Stimulated activated naive B cell treated with anti-CD40 and anti-IgM and Interleukin-4, amounts not matched to agents 10 μg/mL and 1 μg/mL and 100 μg/mL, for 72 hours (primary cell): Measurements from ENCODE around the gene PDE12.

ENCODE experiments used
- ATAC-seq, 2 donors: fragments of 150-1000 bp; cut with Tn5 transposase; replicated peaks; 2 replicates each; pipeline ENCODE4 v1.10.0; 2021; ENCODE audit warnings: moderate library complexity in 1 of 2
- DNase-seq: peaks from one replicate; pipeline ENCODE4 v3.0.0; 2021
- H3K27ac Mint-ChIP-seq: one replicate; pipeline ENCODE4 v1.8.0; 2022; ENCODE audit warnings: mild to moderate bottlenecking, mixed read lengths
- H3K27me3 Mint-ChIP-seq, 2 donors: one replicate each; pipeline ENCODE4 v1.8.0; 2022; ENCODE audit warnings: mixed read lengths in 2 of 2
- H3K36me3 Mint-ChIP-seq, 2 donors: one replicate each; pipeline ENCODE4 v1.8.0; 2022; ENCODE audit warnings: mixed read lengths in 2 of 2, mild to moderate bottlenecking in 1 of 2
- H3K4me1 Mint-ChIP-seq, 2 donors: one replicate each; pipeline ENCODE4 v1.8.0; 2022; ENCODE audit warnings: mixed read lengths in 2 of 2, mild to moderate bottlenecking in 1 of 2
- H3K4me3 Mint-ChIP-seq, 2 donors: one replicate each; pipeline ENCODE4 v1.8.0; 2022; ENCODE audit warnings: mild to moderate bottlenecking in 2 of 2, mixed read lengths in 2 of 2, moderate library complexity in 1 of 2
- H3K9me3 Mint-ChIP-seq, 2 donors: one replicate each; pipeline ENCODE4 v1.8.0; 2022; ENCODE audit warnings: mixed read lengths in 2 of 2, mild to moderate bottlenecking in 1 of 2

PDE12 gene

GRCh38 chr3:57555738-57556458 is at the start of gene PDE12:
Gene PDE12 (plus strand): TSS chr3:57556274. CDS start chr3:57556380, 106 bp downstream.
- DNase-seq (peak; percentile 85), ATAC-seq (peak; percentile 90 to 91)
- Mint-ChIP-seq H3K27me3 (no peaks in the 10 kb centered on the region), H3K9me3 (no peaks in the 10 kb centered on the region), H3K4me3 (peak within 1 kb of the TSS; percentile 84 to 95), H3K4me1 (peaks cover 14 to 15% of the 10 kb centered on the region in 2 donors), H3K27ac (peak within 1 kb of the TSS; percentile 100), H3K36me3 (peaks cover 9 to 25% of the 10 kb centered on the region in 2 donors)

GRCh38 chr3:57512166-57512565 is 43.9 kb upstream of the PDE12 start:
- no peaks in the 10 kb centered on the region for H3K4me1 Mint-ChIP-seq
- no peaks in the 10 kb centered on the region for H3K9me3 Mint-ChIP-seq
- ATAC-seq, result no peak
- no peak for DNase-seq
- no peak overlapping the region for H3K4me3 Mint-ChIP-seq
- no peaks in the 10 kb centered on the region for H3K27me3 Mint-ChIP-seq
- H3K27ac Mint-ChIP-seq, result no peak overlapping the region
- H3K36me3 Mint-ChIP-seq, result no peaks in the 10 kb centered on the region

DNA sequence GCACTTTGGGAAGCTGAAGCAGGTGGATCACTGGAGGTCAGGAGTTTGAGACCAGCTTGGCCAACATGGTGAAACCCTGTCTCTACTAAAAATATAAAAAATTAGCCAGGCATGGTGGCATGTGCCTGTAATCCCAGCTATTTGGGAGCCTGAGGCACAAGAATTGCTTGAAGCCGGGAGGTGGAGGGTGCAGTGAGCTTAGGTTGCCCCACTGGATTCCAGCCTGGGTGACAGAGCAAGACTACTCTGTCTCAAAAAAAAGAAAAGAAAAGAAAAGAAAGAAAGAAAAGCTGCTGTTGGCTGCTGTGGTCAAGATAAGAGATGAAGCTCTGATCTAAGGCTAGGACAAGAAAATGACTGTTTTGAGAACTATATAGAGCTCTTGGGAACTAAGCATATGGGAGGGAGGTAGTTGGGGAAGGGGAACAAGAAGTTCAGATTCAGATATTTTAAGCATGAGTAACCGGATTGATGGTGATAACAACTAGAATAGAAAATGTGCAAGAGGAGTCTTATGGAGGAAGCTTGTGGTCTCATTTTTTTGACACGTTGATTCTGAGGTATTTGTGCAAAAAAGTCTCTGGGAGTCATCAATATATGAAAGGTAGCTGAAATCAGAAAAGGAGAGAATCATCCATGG is 37.7 kb upstream of the PDE12 start:
- DNase-seq (no peak), ATAC-seq (no peak)
- Mint-ChIP-seq H3K36me3 (no peaks in the 10 kb centered on the region), H3K4me3 (no peak overlapping the region), H3K27ac (no peak overlapping the region), H3K9me3 (no peaks in the 10 kb centered on the region), H3K4me1 (peaks cover 3 to 7% of the 10 kb centered on the region in 2 donors), H3K27me3 (no peaks in the 10 kb centered on the region)

- no peak for ATAC-seq
- H3K9me3 Mint-ChIP-seq, result peaks cover 0 to 1% of the 10 kb centered on the region in 2 donors
- peaks cover 0 to 3% of the 10 kb centered on the region in 2 donors for H3K27me3 Mint-ChIP-seq
- no peak for DNase-seq
- no peak overlapping the region for H3K4me3 Mint-ChIP-seq
- no peak overlapping the region for H3K27ac Mint-ChIP-seq
- H3K36me3 Mint-ChIP-seq, result no peaks in the 10 kb centered on the region
- no peaks in the 10 kb centered on the region for H3K4me1 Mint-ChIP-seq
Observed at GRCh38 chr3:57530071-57530608, 25.9 kb upstream of the PDE12 start.

DNA sequence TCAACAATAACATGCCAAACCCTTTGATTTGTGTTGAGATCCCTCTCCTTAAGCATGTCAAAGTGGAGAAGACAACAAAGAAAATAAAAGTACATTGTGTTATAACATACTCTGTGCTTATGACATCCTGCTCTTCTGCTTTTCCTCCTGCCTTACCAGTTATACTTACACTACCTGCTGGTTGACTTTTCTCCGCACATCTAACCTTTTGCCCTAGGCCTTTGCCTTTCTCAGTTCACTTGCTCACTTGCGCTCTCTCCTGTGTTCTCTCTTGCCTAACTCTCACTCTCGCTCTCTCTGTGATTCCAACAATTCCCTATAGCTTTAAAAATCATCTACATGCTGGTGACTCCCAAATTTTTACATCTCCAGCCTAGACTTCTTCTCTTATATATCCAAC is 17.6 kb upstream of the PDE12 start:
- DNase-seq (no peak), ATAC-seq (no peak)

GRCh38 chr3:57544181-57545125 is 11.6 kb upstream of the PDE12 start, which contains the start of gene DNAH12:
Gene DNAH12 (minus strand): TSS chr3:57544344. CDS start chr3:57542870, 1,474 bp downstream.
- Mint-ChIP-seq H3K36me3 (peaks cover 0 to 3% of the 10 kb centered on the region in 2 donors), H3K4me1 (peaks cover 10 to 12% of the 10 kb centered on the region in 2 donors), H3K9me3 (no peaks in the 10 kb centered on the region), H3K27me3 (no peaks in the 10 kb centered on the region), H3K4me3 (peak within 1 kb of the TSS; percentile 36 to 64), H3K27ac (peak within 1 kb of the TSS; percentile 81)
- no peak for DNase-seq
- ATAC-seq, result peak; percentile 69 to 80

More for the DNA sequence above, 17.6 kb upstream of the PDE12 start:
- peaks cover 0 to 2% of the 10 kb centered on the region in 2 donors for H3K9me3 Mint-ChIP-seq
- H3K4me3 Mint-ChIP-seq, result no peak overlapping the region
- H3K27me3 Mint-ChIP-seq, result no peaks in the 10 kb centered on the region
- peaks cover 0 to 3% of the 10 kb centered on the region in 2 donors for H3K36me3 Mint-ChIP-seq
- no peak overlapping the region for H3K27ac Mint-ChIP-seq
- H3K4me1 Mint-ChIP-seq, result peaks cover 0 to 5% of the 10 kb centered on the region in 2 donors

DNA sequence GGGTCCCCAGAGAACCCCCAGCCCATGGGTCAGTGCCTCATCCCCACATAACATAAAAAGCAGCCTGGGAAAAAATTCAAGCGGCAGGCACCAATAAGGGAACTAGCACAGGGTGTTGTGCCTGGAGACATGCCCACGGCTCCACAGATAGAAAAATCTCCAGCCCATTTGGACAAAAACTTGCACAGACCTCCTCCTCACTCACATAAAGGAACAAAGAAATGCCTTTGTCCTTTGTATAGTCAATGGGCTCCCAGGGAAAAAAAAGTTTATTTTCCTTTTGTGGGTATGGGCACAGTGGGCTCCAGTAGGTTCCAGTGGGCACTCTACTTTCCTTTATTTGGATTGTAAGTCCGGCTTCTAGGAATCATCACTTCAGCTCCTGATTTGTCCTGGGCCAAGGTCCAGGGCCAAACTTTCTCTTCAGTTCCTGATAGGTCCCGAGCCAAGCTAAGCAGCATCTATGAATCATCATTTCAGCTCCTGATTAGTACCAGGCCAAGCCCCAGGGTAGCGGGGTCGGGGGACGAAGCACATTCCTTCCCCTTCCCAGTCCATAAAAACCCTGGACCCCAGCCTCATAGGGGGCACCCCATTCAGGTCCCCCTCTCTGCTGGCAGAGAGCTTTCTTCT is 10.3 kb upstream of the PDE12 start:
- Mint-ChIP-seq H3K9me3 (no peaks in the 10 kb centered on the region), H3K27ac (no peak overlapping the region), H3K36me3 (peaks cover 0 to 3% of the 10 kb centered on the region in 2 donors), H3K27me3 (no peaks in the 10 kb centered on the region), H3K4me1 (peaks cover 10 to 12% of the 10 kb centered on the region in 2 donors), H3K4me3 (no peak overlapping the region)
- DNase-seq, result no peak
- no peak for ATAC-seq

DNA sequence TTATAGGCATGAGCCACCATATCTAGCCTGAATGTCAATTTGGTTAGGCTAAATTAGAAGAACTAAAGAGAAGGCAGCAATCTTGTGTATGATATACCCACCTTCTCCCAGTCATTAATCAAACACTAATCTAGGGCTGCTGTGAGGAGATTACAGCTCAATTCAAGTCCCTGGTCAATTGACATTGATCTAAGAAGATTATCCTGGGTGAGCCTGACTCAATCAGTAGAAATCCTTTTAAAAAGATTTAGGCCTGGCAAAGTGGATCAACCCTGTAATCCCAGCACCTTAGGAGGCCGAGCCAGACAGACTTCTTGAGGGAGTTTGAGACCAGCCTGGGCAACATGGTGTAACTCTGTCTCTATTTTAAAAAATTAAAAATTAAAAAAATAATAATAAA is 9.5 kb upstream of the PDE12 start:
- H3K4me1 Mint-ChIP-seq, result peaks cover 10 to 12% of the 10 kb centered on the region in 2 donors
- no peak for DNase-seq
- no peak for ATAC-seq
- peaks cover 0 to 3% of the 10 kb centered on the region in 2 donors for H3K36me3 Mint-ChIP-seq
- no peak overlapping the region for H3K27ac Mint-ChIP-seq
- H3K4me3 Mint-ChIP-seq, result no peak overlapping the region
- H3K27me3 Mint-ChIP-seq, result no peaks in the 10 kb centered on the region
- no peaks in the 10 kb centered on the region for H3K9me3 Mint-ChIP-seq

GRCh38 chr3:57555306-57555705 is 768 bp upstream of the PDE12 start:
- Mint-ChIP-seq H3K36me3 (peaks cover 9 to 25% of the 10 kb centered on the region in 2 donors), H3K27me3 (no peaks in the 10 kb centered on the region), H3K27ac (peak overlapping the region; percentile 100), H3K4me3 (peak overlapping the region; percentile 84 to 95), H3K4me1 (peaks cover 14 to 15% of the 10 kb centered on the region in 2 donors), H3K9me3 (no peaks in the 10 kb centered on the region)
- peak in 1 of 2 donors; percentile 1 for ATAC-seq
- no peak for DNase-seq

GRCh38 chr3:57556459-57557084 is 498 bp downstream of the PDE12 start:
- Mint-ChIP-seq H3K4me3 (peak overlapping the region; percentile 84 to 95), H3K27me3 (no peaks in the 10 kb centered on the region), H3K27ac (peak overlapping the region; percentile 100), H3K9me3 (no peaks in the 10 kb centered on the region), H3K4me1 (peaks cover 14 to 15% of the 10 kb centered on the region in 2 donors), H3K36me3 (peaks cover 9 to 25% of the 10 kb centered on the region in 2 donors)
- peak; percentile 8 for DNase-seq
- peak; percentile 35 to 48 for ATAC-seq

GRCh38 chr3:57557085-57557537 is 1.0 kb downstream of the PDE12 start:
- H3K27me3 Mint-ChIP-seq, result no peaks in the 10 kb centered on the region
- H3K4me3 Mint-ChIP-seq, result peak overlapping the region; percentile 84 to 95
- peak; percentile 30 to 43 for ATAC-seq
- H3K36me3 Mint-ChIP-seq, result peaks cover 9 to 25% of the 10 kb centered on the region in 2 donors
- H3K4me1 Mint-ChIP-seq, result peaks cover 14 to 15% of the 10 kb centered on the region in 2 donors
- H3K9me3 Mint-ChIP-seq, result no peaks in the 10 kb centered on the region
- H3K27ac Mint-ChIP-seq, result peak overlapping the region; percentile 100
- DNase-seq, result peak; percentile 13

DNA sequence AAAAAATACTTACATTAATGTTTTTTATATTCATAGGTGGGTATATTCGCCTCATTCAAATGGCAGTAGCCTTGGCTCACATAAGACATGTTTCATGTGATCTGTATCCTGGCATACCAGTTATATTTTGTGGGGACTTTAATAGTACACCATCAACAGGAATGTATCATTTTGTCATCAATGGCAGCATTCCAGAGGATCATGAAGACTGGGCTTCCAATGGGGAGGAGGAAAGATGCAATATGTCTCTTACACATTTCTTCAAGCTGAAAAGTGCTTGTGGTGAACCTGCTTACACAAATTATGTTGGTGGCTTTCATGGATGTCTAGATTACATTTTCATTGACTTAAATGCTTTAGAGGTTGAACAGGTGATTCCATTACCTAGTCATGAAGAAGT is 3.5 kb downstream of the PDE12 start:
- DNase-seq (no peak), ATAC-seq (no peak)
- Mint-ChIP-seq H3K27ac (no peak overlapping the region), H3K4me1 (peaks cover 14 to 15% of the 10 kb centered on the region in 2 donors), H3K36me3 (peaks cover 9 to 28% of the 10 kb centered on the region in 2 donors), H3K27me3 (no peaks in the 10 kb centered on the region), H3K4me3 (no peak overlapping the region), H3K9me3 (no peaks in the 10 kb centered on the region)

GRCh38 chr3:57569859-57570450 is 13.9 kb downstream of the PDE12 start:
- H3K27me3 Mint-ChIP-seq, result no peaks in the 10 kb centered on the region
- H3K4me1 Mint-ChIP-seq, result no peaks in the 10 kb centered on the region
- H3K4me3 Mint-ChIP-seq, result no peak overlapping the region
- H3K27ac Mint-ChIP-seq, result no peak overlapping the region
- DNase-seq (no peak), ATAC-seq (no peak)
- peaks cover 23 to 29% of the 10 kb centered on the region in 2 donors for H3K36me3 Mint-ChIP-seq
- no peaks in the 10 kb centered on the region for H3K9me3 Mint-ChIP-seq
